ENCODE measurements around the gene FBXL13. TPM values are rescaled to one million over a fixed set of nuclear protein-coding genes. Genes with fewer than 3 reads are reported as not detected.

The FBXL13 gene
- total and polyA plus RNA-seq, 2 of the 8 experiments (the other 6 are each of a cell fraction or from before 2014, with no cell fraction given): 1.2 to 2.8 TPM

- H3K9ac ChIP-seq (replicated peaks in 1 of 4; ENCODE audit: extremely low read depth in 1 of 4, low read depth in 3 of 4, low read length in 3 of 4): no peak overlapping the region
- H3K4me3 ChIP-seq (ENCODE audit: extremely low read depth in 1 of 4, insufficient read depth in 2 of 4, low read depth in 3 of 4, low read length in 4 of 4): no peak overlapping the region
- DNase-seq (ENCODE audit: low read depth in 1 of 2, low spot score in 2 of 2) (no peak), FAIRE-seq (no peak)
- H3K23ac ChIP-seq (ENCODE audit: insufficient read length): no peak overlapping the region
- no peak overlapping the region for H2AFZ ChIP-seq (ENCODE audit: low read length)
- H3K79me1 ChIP-seq (ENCODE audit: low read depth, low read length): no peaks in the 10 kb centered on the region
- H2BK20ac ChIP-seq (ENCODE audit: low read length): no peak overlapping the region
- H2AK5ac ChIP-seq (ENCODE audit: low read depth, low read length): no peak overlapping the region
- H3K56ac ChIP-seq (replicated peaks; ENCODE audit: insufficient read length, low read depth, low read length): no peak overlapping the region
- no peak overlapping the region for H3K18ac ChIP-seq (ENCODE audit: extremely low read depth, low read length)
- H3K23me2 ChIP-seq (ENCODE audit: low read depth, low read length): no peaks in the 10 kb centered on the region; the same call in 1 of the 2 replicates
- WGBS, 2 experiments (ENCODE audit: extremely low coverage in 1 of 2, insufficient coverage in 1 of 2, insufficient read length in 1 of 2, insufficient replicate concordance in 2 of 2, low coverage in 1 of 2, low lambda C conversion rate in 2 of 2, missing lambda C conversion rate in 1 of 2): 95% methylated on average over 6 of the region's 6 CpGs; no CpG with 5 or more reads in 1 of the 2 experiments
- CTCF ChIA-PET (ENCODE audit: partially characterized antibody): no interaction called here
- no peaks in the 10 kb centered on the region for H3K27me3 ChIP-seq (replicated peaks in 1 of 4; ENCODE audit: control insufficient read depth in 3 of 4, extremely low read depth in 1 of 4, insufficient read depth in 3 of 4, low read length in 3 of 4)
- H4K91ac ChIP-seq (replicated peaks; ENCODE audit: insufficient read length, low read length): no peak overlapping the region
- no peak overlapping the region for H3K14ac ChIP-seq (ENCODE audit: insufficient read length)
- no peak overlapping the region for H2BK12ac ChIP-seq (ENCODE audit: low read depth, low read length)
- no peak overlapping the region for H2BK15ac ChIP-seq (ENCODE audit: low read length)
- no peaks in the 10 kb centered on the region for H4K20me1 ChIP-seq (replicated peaks in 1 of 2; ENCODE audit: control insufficient read depth in 1 of 2, insufficient read depth in 2 of 2, low read length in 2 of 2)
- H3K27ac ChIP-seq (ENCODE audit: low read depth, low read length): no peak overlapping the region
- H3K4me2 ChIP-seq (ENCODE audit: insufficient read depth in 1 of 2, low read depth in 2 of 2, low read length in 2 of 2): no peak overlapping the region
- POLR2A ChIA-PET (ENCODE audit: partially characterized antibody): no interaction called here
- no peak overlapping the region for H4K8ac ChIP-seq (ENCODE audit: extremely low read depth, insufficient read depth, low read length)
- H2BK120ac ChIP-seq (replicated peaks; ENCODE audit: low read depth, low read length): no peak overlapping the region
- H3K36me3 ChIP-seq (ENCODE audit: control insufficient read depth in 2 of 4, insufficient read depth in 4 of 4, low read length in 3 of 4): no peaks in the 10 kb centered on the region
- no peak overlapping the region for H3K4ac ChIP-seq (replicated peaks; ENCODE audit: insufficient read length, low read depth, low read length)
- H2BK5ac ChIP-seq (ENCODE audit: low read depth, low read length): no peak overlapping the region
- no peak for TF ChIP-seq POU5F1 (IDR thresholded peaks at IDR 0.05; ENCODE audit: low read depth, low read length)
- TF ChIP-seq GABPA (IDR thresholded peaks at IDR 0.05; ENCODE audit: borderline replicate concordance, insufficient read depth, low read length): no peak
- no peaks in the 10 kb centered on the region; a peak in 1 of 4 replicates for H3K9me3 ChIP-seq (ENCODE audit: insufficient read depth in 2 of 2, low read depth in 1 of 2, low read length in 1 of 2)
- no peak overlapping the region for H4K5ac ChIP-seq (ENCODE audit: insufficient read length, low read depth, low read length)
- H3K79me2 ChIP-seq (ENCODE audit: control insufficient read depth in 1 of 2, insufficient read depth in 2 of 2, low read length in 2 of 2): no peaks in the 10 kb centered on the region
- H3K4me1 ChIP-seq (replicated peaks in 1 of 4; ENCODE audit: control insufficient read depth in 3 of 4, insufficient read depth in 4 of 4, low read length in 3 of 4): no peaks in the 10 kb centered on the region
Measured at GRCh38 chr7:102883098-102883860, 191.3 kb downstream of the FBXL13 start.

Measured in H1 (cell line).